Measurements from ENCODE around the gene RASGRF1.

DNA sequence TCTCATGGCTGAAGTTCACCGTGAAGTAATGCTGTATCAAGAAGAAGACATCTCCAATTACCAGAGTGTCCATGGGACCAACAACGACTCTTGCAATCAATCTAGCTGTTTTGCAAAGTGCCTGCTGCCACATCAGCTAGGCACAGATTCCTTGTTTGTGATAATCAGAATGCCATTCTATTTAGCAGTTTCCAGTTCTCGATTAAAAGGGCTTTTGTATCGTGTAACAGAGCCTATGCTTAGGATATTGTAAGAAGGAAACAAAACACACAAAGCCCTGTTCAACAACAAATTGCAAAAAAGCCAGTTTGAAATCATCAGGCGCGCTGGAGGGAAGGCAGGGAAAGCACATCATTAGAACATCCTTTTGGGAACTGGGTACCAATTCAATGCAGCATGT, 26.1 kb downstream of the RASGRF1 start:
- TF ChIP-seq CBFA2T2 (conservative IDR thresholded peaks at IDR 0.05) (no peak), CEBPB (tag; IDR thresholded peaks at IDR 0.05) (no peak), PCBP2 (IDR thresholded peaks at IDR 0.05; ENCODE audit: low read depth, low read length, poor library complexity, severe bottlenecking) (no peak)
- TF ChIP-seq, protein P1, sequence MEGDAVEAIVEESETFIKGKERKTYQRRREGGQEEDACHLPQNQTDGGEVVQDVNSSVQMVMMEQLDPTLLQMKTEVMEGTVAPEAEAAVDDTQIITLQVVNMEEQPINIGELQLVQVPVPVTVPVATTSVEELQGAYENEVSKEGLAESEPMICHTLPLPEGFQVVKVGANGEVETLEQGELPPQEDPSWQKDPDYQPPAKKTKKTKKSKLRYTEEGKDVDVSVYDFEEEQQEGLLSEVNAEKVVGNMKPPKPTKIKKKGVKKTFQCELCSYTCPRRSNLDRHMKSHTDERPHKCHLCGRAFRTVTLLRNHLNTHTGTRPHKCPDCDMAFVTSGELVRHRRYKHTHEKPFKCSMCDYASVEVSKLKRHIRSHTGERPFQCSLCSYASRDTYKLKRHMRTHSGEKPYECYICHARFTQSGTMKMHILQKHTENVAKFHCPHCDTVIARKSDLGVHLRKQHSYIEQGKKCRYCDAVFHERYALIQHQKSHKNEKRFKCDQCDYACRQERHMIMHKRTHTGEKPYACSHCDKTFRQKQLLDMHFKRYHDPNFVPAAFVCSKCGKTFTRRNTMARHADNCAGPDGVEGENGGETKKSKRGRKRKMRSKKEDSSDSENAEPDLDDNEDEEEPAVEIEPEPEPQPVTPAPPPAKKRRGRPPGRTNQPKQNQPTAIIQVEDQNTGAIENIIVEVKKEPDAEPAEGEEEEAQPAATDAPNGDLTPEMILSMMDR (IDR thresholded peaks at IDR 0.05 in 2 of 3, conservative IDR thresholded peaks at IDR 0.05 in 1 of 3; ENCODE audit: insufficient read depth in 2 of 3, low read depth in 1 of 3, low read length in 3 of 3), result no peak
